HepG2 (cell line): Measurements from ENCODE around the gene MIF4GD. TPM values are rescaled to one million over a fixed set of nuclear protein-coding genes. Genes with fewer than 3 reads are reported as not detected.

Source experiments
- CENPX ChIP-seq: sonication (generic); formaldehyde crosslinking; IDR thresholded peaks from 2 replicates; pipeline ENCODE4 v1.9.0; 2021; ENCODE audit warnings: mild to moderate bottlenecking, missing genetic modification reagents, moderate library complexity
- E2F1 ChIP-seq: sonication (generic); formaldehyde crosslinking; IDR thresholded peaks from 2 replicates; pipeline ENCODE4 v1.5.0; 2020; ENCODE audit warnings: missing genetic modification reagents
- IKZF1 ChIP-seq: fragments of 450-650 bp; IDR thresholded peaks from 2 replicates; pipeline ENCODE4 v1.7.1; 2016
- ISX ChIP-seq: sonication (generic); formaldehyde crosslinking; conservative IDR thresholded peaks from 2 replicates; pipeline ENCODE4 v1.5.0; 2020; ENCODE audit warnings: missing genetic modification reagents
- KLF6 ChIP-seq: IDR thresholded peaks from 2 replicates; pipeline ENCODE4 v1.8.0; 2016; ENCODE audit warnings: missing biosample characterization, missing genetic modification reagents
- MATR3 ChIP-seq: sonication (generic); formaldehyde crosslinking; IDR thresholded peaks from 2 replicates; pipeline ENCODE4 v1.4.0; 2020; ENCODE audit warnings: missing genetic modification reagents
- NFKB2 ChIP-seq: sonication (generic); formaldehyde crosslinking; IDR thresholded peaks from 2 replicates; pipeline ENCODE4 v1.4.0; 2020; ENCODE audit warnings: missing genetic modification reagents, borderline replicate concordance
- SALL2 ChIP-seq: sonication (generic); formaldehyde crosslinking; IDR thresholded peaks from 2 replicates; pipeline ENCODE4 v1.8.1; 2023; ENCODE audit warnings: mild to moderate bottlenecking, missing genetic modification reagents, inconsistent platforms
- SATB2 ChIP-seq: sonication (generic); formaldehyde crosslinking; IDR thresholded peaks from 2 replicates; pipeline ENCODE4 v1.5.0; 2020; ENCODE audit warnings: missing genetic modification reagents
- SNAPC4 ChIP-seq: sonication (generic); formaldehyde crosslinking; IDR thresholded peaks from 2 replicates; pipeline ENCODE4 v1.4.0; 2020; ENCODE audit warnings: mild to moderate bottlenecking, missing genetic modification reagents
- WIZ ChIP-seq: sonication (generic); formaldehyde crosslinking; IDR thresholded peaks from 2 replicates; pipeline ENCODE4 v1.5.1; 2020; ENCODE audit warnings: mild to moderate bottlenecking, missing genetic modification reagents
- XRCC5 ChIP-seq: fragments of 200-400 bp; formaldehyde crosslinking; optimal IDR thresholded peaks from 2 replicates; pipeline ENCODE3; 2017; ENCODE audit warnings: mild to moderate bottlenecking, low read length
- ZNF572 ChIP-seq: sonication (generic); formaldehyde crosslinking; IDR thresholded peaks from 2 replicates; pipeline ENCODE4 v1.5.1; 2020; ENCODE audit warnings: mild to moderate bottlenecking, missing genetic modification reagents
- ZNF580 ChIP-seq: IDR thresholded peaks from 2 replicates; pipeline ENCODE4 v1.6.1; 2016; ENCODE audit warnings: low read depth, borderline replicate concordance
- ZNF597 ChIP-seq: sonication (generic); formaldehyde crosslinking; IDR thresholded peaks from 2 replicates; pipeline ENCODE4 v1.5.0; 2020; ENCODE audit warnings: missing genetic modification reagents
- ZNF609 ChIP-seq: sonication (generic); formaldehyde crosslinking; IDR thresholded peaks from 2 replicates; pipeline ENCODE4 v1.4.0; 2020; ENCODE audit warnings: mild to moderate bottlenecking, missing genetic modification reagents, borderline replicate concordance
- ZSCAN20 ChIP-seq: sonication (generic); formaldehyde crosslinking; IDR thresholded peaks from 2 replicates; pipeline ENCODE4 v1.4.0; 2020; ENCODE audit warnings: missing genetic modification reagents, mild to moderate bottlenecking, borderline replicate concordance
- polyA plus RNA-seq, 8 experiments: library from polyadenylated mRNA; depleted of rRNA in 3 of 8; stranded (reverse) in 7 of 8; unstranded in 1 of 8; fragments of >200 nt; fragmentation: Illumina TruSeq in 4 of 8; extraction: Trizol in 4 of 8; gene quantifications; 2 replicates each; pipeline versions ENCODE4 v1.2.1 to v1.2.3, GENCODE V29; 2011 to 2016; ENCODE audit warnings: low read depth in 4 of 8, missing spikeins in 1 of 8, mixed read lengths in 1 of 8; ENCODE audit not compliant: insufficient read depth in 1 of 8
- total RNA-seq, 5 experiments: library from RNA; depleted of rRNA; stranded (reverse); fragments of >200 nt; fragmentation: Illumina TruSeq; extraction: Trizol; gene quantifications; 2 replicates each; pipeline ENCODE4 v1.2.3, GENCODE V29; 2016; ENCODE audit warnings: low read depth in 1 of 5

MIF4GD gene
- total and polyA plus RNA-seq, 2 of the 13 experiments (the other 11 are each of a cell fraction or from before 2014, with no cell fraction given), result 14.0 to 28.0 TPM

GRCh38 chr17:75270218-75270965, 639 bp downstream of the MIF4GD start (continued):
- no peak for TF ChIP-seq E2F1 (CRISPR knock-in tag)
- peak; percentile 77 for TF ChIP-seq XRCC5
- no peak for TF ChIP-seq SATB2 (CRISPR knock-in tag)
- TF ChIP-seq CENPX (CRISPR knock-in tag), result no peak
- TF ChIP-seq IKZF1, result no peak
- TF ChIP-seq ZNF609, result 0 out of 2 replicates have a peak, but pooled peaks have one; percentile 29
- TF ChIP-seq ZNF597 (CRISPR knock-in tag), result no peak
- no peak for TF ChIP-seq SNAPC4 (CRISPR knock-in tag)
- no peak for TF ChIP-seq SALL2
- no peak; the same call in none of the 2 replicates for TF ChIP-seq ZNF572
- TF ChIP-seq ZSCAN20 (CRISPR knock-in tag), result no peak
- TF ChIP-seq KLF6 (CRISPR knock-in tag), result 0 out of 2 replicates have a peak, but pooled peaks have one; percentile 23
- peak; percentile 78; the same call in 1 of the 2 replicates for TF ChIP-seq ZNF580 (CRISPR knock-in tag)
- peak; percentile 80; the same call in 1 of the 2 replicates for TF ChIP-seq NFKB2 (CRISPR knock-in tag)
- no peak for TF ChIP-seq MATR3 (CRISPR knock-in tag)
- no peak for TF ChIP-seq ISX (CRISPR knock-in tag)
- TF ChIP-seq WIZ, result no peak; the same call in 1 of the 2 replicates
